Endothelial cell of umbilical vein (primary cell): Measurements from ENCODE around the gene CFAP65. TPM values are rescaled to one million over a fixed set of nuclear protein-coding genes. Genes with fewer than 3 reads are reported as not detected.

Experiments used
- BruUV-seq: library from RNA; stranded (reverse); fragments of 400-500 nt; replicated peaks from 2 replicates; lab custom pipeline; 2021; lab: Mats Ljungman, UMichigan
- CTCF ChIA-PET: fragments of 300-600, 350-600 bp; sonication (Branson Sonifier 250); formaldehyde crosslinking; loops from one replicate; lab custom pipeline; 2021; ENCODE audit warnings: antibody characterized with exemption, inconsistent platforms; lab: Charles Lee
- POLR2A ChIA-PET: fragments of 300-600, 350-600 bp; sonication (Branson Sonifier 250); formaldehyde crosslinking; loops from one replicate; lab custom pipeline; 2021; ENCODE audit warnings: antibody characterized with exemption, inconsistent platforms; lab: Charles Lee
- DNase-seq: peaks from one replicate; pipeline ENCODE4 v3.0.0-alpha.2; 2011; ENCODE audit warnings: low read depth, low spot score
- FAIRE-seq: peaks from 2 replicates; lab custom pipeline; 2011; peaks lifted over from hg19 to GRCh38; lab: Jason Lieb, UNC
- H2AFZ ChIP-seq: 2 replicates; pipeline ENCODE4 v1.6.0; 2012; ENCODE audit warnings: low read depth, low read length, control low read depth, inconsistent platforms
- H3K27ac ChIP-seq: 2 replicates; pipeline ENCODE4 v1.5.1; 2011; ENCODE audit warnings: low read depth, mild to moderate bottlenecking, control low read depth, low read length, moderate library complexity; ENCODE audit not compliant: insufficient read depth
- H3K27me3 ChIP-seq, 2 experiments: 2 replicates each; pipeline versions ENCODE4 v1.6.0 to v1.6.1; 2011; ENCODE audit warnings: low read length in 2 of 2, mixed read lengths in 1 of 2; ENCODE audit not compliant: control insufficient read depth in 2 of 2, insufficient read depth in 2 of 2
- H3K36me3 ChIP-seq, 2 experiments: 2 replicates in 1 of 2; 3 replicates in 1 of 2; pipeline ENCODE4 v1.5.1; 2011; ENCODE audit warnings: low read length in 2 of 2, mild to moderate bottlenecking in 1 of 2, moderate library complexity in 1 of 2; ENCODE audit not compliant: control insufficient read depth in 2 of 2, insufficient read depth in 2 of 2; ENCODE audit errors: extremely low read depth in 1 of 2
- H3K4me1 ChIP-seq: 3 replicates; pipeline ENCODE4 v1.5.1; 2011; ENCODE audit warnings: mild to moderate bottlenecking, low read length; ENCODE audit not compliant: control insufficient read depth, insufficient read depth; ENCODE audit errors: extremely low read depth
- H3K4me2 ChIP-seq: 2 replicates; pipeline ENCODE4 v1.6.1; 2011; ENCODE audit warnings: low read length, control low read depth, mixed read lengths; ENCODE audit not compliant: insufficient read depth
- H3K4me3 ChIP-seq, 3 experiments: fragments of 200-600 bp in 1 of 3; sonication (generic), shearing (Covaris generic) in 1 of 3; replicated peaks in 1 of 3; 2 replicates each; pipeline ENCODE4 v1.5.1; 2011 to 2016; ENCODE audit warnings: control low read depth in 3 of 3, low read length in 3 of 3, mild to moderate bottlenecking in 2 of 3, inconsistent platforms in 1 of 3, low read depth in 1 of 3, moderate library complexity in 1 of 3; ENCODE audit not compliant: insufficient read depth in 1 of 3
- H3K79me2 ChIP-seq: 2 replicates; pipeline ENCODE4 v1.6.0; 2012; ENCODE audit warnings: low read length, inconsistent platforms; ENCODE audit not compliant: control insufficient read depth, insufficient read depth
- H3K9ac ChIP-seq: replicated peaks from 2 replicates; pipeline ENCODE3; 2011; ENCODE audit warnings: low read length, control low read depth; ENCODE audit not compliant: insufficient read depth; ENCODE audit errors: extremely low read depth
- H3K9me1 ChIP-seq: replicated peaks from 3 replicates; pipeline ENCODE4 v1.6.0; 2011; ENCODE audit warnings: mild to moderate bottlenecking, low read length; ENCODE audit not compliant: control insufficient read depth, insufficient read depth; ENCODE audit errors: extremely low read depth
- H3K9me3 ChIP-seq: replicated peaks from 2 replicates; pipeline ENCODE4 v1.5.1; 2012; ENCODE audit warnings: low read length, inconsistent platforms; ENCODE audit not compliant: control insufficient read depth, insufficient read depth
- H4K20me1 ChIP-seq: replicated peaks from 2 replicates; pipeline ENCODE3; 2011; ENCODE audit warnings: mild to moderate bottlenecking, low read length; ENCODE audit not compliant: control insufficient read depth, insufficient read depth; ENCODE audit errors: extremely low read depth
- CTCF ChIP-seq, 2 donors: IDR thresholded peaks; 1 replicate in 1 of 2; 2 replicates in 1 of 2; pipeline ENCODE4 v1.5.1; 2011; ENCODE audit warnings: low read length in 2 of 2, mild to moderate bottlenecking in 2 of 2, moderate library complexity in 2 of 2, control low read depth in 1 of 2, inconsistent platforms in 1 of 2, low read depth in 1 of 2; ENCODE audit not compliant: insufficient read depth in 1 of 2; ENCODE audit errors: extremely low read depth in 1 of 2
- EZH2 ChIP-seq: IDR thresholded peaks from 2 replicates; pipeline ENCODE4 v1.6.1; 2012; ENCODE audit warnings: borderline replicate concordance, low read depth, mild to moderate bottlenecking, moderate library complexity, low read length, inconsistent platforms; ENCODE audit not compliant: severe bottlenecking
- FOS ChIP-seq: IDR thresholded peaks from 2 replicates; pipeline ENCODE4 v1.6.1; 2011; ENCODE audit warnings: mild to moderate bottlenecking, low read length, moderate library complexity, borderline replicate concordance; ENCODE audit not compliant: insufficient read depth
- GATA2 ChIP-seq: IDR thresholded peaks from 2 replicates; pipeline ENCODE4 v1.7.0; 2011; ENCODE audit warnings: low read depth, mild to moderate bottlenecking, moderate library complexity, mixed read lengths, low read length; ENCODE audit not compliant: insufficient read length, insufficient read depth
- JUN ChIP-seq: IDR thresholded peaks from 2 replicates; pipeline ENCODE4 v1.6.1; 2011; ENCODE audit warnings: borderline replicate concordance, low read depth; ENCODE audit not compliant: insufficient read length, insufficient read depth
- MAX ChIP-seq: IDR thresholded peaks from 2 replicates; pipeline ENCODE4 v1.6.1; 2011; ENCODE audit not compliant: insufficient read depth, insufficient read length
- MYC ChIP-seq: IDR thresholded peaks from one replicate; pipeline ENCODE4 v1.6.1; 2011; ENCODE audit warnings: mild to moderate bottlenecking, low read depth, low read length
- POLR2A ChIP-seq: IDR thresholded peaks from 2 replicates; pipeline ENCODE4 v1.6.1; 2012; ENCODE audit warnings: low read depth, mild to moderate bottlenecking, control low read depth, low read length
- POLR2AphosphoS5 ChIP-seq: IDR thresholded peaks from 2 replicates; pipeline ENCODE4 v1.6.1; 2012; ENCODE audit warnings: low read depth, mild to moderate bottlenecking, control low read depth, low read length, moderate library complexity; ENCODE audit not compliant: insufficient read depth
- dilution Hi-C: fragments of 300-500 bp; cut with MboI; formaldehyde crosslinking; loops from one replicate; pipeline ENCODE4 v1.15.0; 2019; ENCODE audit warnings: low sequenced_read_pairs; ENCODE audit not compliant: extremely low pct_ligation_motif_present
- intact Hi-C: fragments of 100-400 bp; cut with micrococcal nuclease; formaldehyde crosslinking; loops from one replicate; pipeline ENCODE4 v1.10.0; 2022
- polyA plus RNA-seq, 4 experiments: library from polyadenylated mRNA; depleted of rRNA in 3 of 4; stranded (reverse) in 3 of 4; unstranded in 1 of 4; fragments of >200 nt; gene quantifications; 2 replicates each; pipeline versions ENCODE4 v1.2.1 to v1.2.3, GENCODE V29; 2011 to 2012; ENCODE audit warnings: missing spikeins in 1 of 4
- total RNA-seq: library from RNA; stranded (reverse); gene quantifications from 2 replicates; pipeline ENCODE4 v1.2.3, GENCODE V29; 2021

Gene CFAP65
- total and polyA plus RNA-seq, 2 donors (not counting 3 experiments of a cell fraction or from before 2014, with no cell fraction given): 0.03 TPM; not detected in 1

GRCh38 chr2:219087848-219088247 is 46.5 kb upstream of the CFAP65 start:
- Histone ChIP-seq H3K9ac (no peak overlapping the region), H2AFZ (no peak overlapping the region), H3K36me3 (no peaks in the 10 kb centered on the region), H3K9me3 (no peaks in the 10 kb centered on the region), H3K4me3 (no peak overlapping the region), H3K9me1 (no peaks in the 10 kb centered on the region), H3K79me2 (no peaks in the 10 kb centered on the region), H3K4me2 (no peak overlapping the region), H3K27me3 (no peaks in the 10 kb centered on the region), H3K27ac (no peak overlapping the region), H4K20me1 (no peaks in the 10 kb centered on the region), H3K4me1 (no peaks in the 10 kb centered on the region)
- FAIRE-seq (no peak), DNase-seq (no peak)
- CTCF ChIA-PET: interaction anchor here (0.9 to 3.2 kb wide), 4 partner anchors 12 to 58 kb away, joined by 3 to 23 read pairs (median 10); no protein-coding TSS in a partner anchor
- dilution Hi-C loops (no loop called here), intact Hi-C loops (no loop called here)
- BruUV-seq: no TSS peak
- no peak for TF ChIP-seq JUN
- no peak for TF ChIP-seq FOS
- no peak for TF ChIP-seq POLR2AphosphoS5
- TF ChIP-seq GATA2: no peak
- no peak for TF ChIP-seq EZH2
- no peak for TF ChIP-seq MYC
- TF ChIP-seq POLR2A: no peak
- no peak for TF ChIP-seq MAX
- POLR2A ChIA-PET: no interaction called here

- ChIA-PET POLR2A (no interaction called here), CTCF (interaction anchor here (1.2 to 3.2 kb wide), 4 partner anchors 13 to 57 kb away, joined by 4 to 23 read pairs (median 10); no protein-coding TSS in a partner anchor)
- Histone ChIP-seq H3K9me1 (no peaks in the 10 kb centered on the region), H2AFZ (no peak overlapping the region), H3K4me2 (no peak overlapping the region), H3K4me1 (no peaks in the 10 kb centered on the region), H4K20me1 (no peaks in the 10 kb centered on the region), H3K27ac (no peak overlapping the region), H3K4me3 (no peak overlapping the region), H3K9me3 (no peaks in the 10 kb centered on the region), H3K9ac (no peak overlapping the region), H3K79me2 (no peaks in the 10 kb centered on the region), H3K27me3 (no peaks in the 10 kb centered on the region), H3K36me3 (no peaks in the 10 kb centered on the region)
- intact Hi-C loops: no loop called here
- FAIRE-seq (no peak), DNase-seq (no peak)
- no TSS peak for BruUV-seq
- dilution Hi-C loops: no loop called here
- no peak for TF ChIP-seq POLR2A
- TF ChIP-seq CTCF (IDR thresholded peaks at IDR 0.05; ENCODE audit: extremely low read depth in 1 of 2, insufficient read depth in 1 of 2, low read depth in 1 of 2, low read length in 2 of 2): no peak
- TF ChIP-seq POLR2AphosphoS5: no peak
- no peak for TF ChIP-seq MYC
- no peak for TF ChIP-seq MAX
- no peak for TF ChIP-seq GATA2
- no peak for TF ChIP-seq EZH2
- TF ChIP-seq JUN: no peak
- TF ChIP-seq FOS: no peak
These were observed 46.0 kb upstream of the CFAP65 start for GRCh38 chr2:219087361-219087760.
